Cerebellar cortex (tissue), 1 donor: ENCODE results near the gene CCDC27.
A peak's percentile ranks its signal among the peaks of the same experiment; 100 is the strongest.
"Not testable (repeated sequence)": the region's sequence is repeated elsewhere in the genome, so short reads cannot be mapped to it uniquely, and the experiment has no call there.

Experiments used
- DNase-seq: peaks from one replicate; pipeline ENCODE4 v3.0.0-alpha.2; 2015; ENCODE audit warnings: low spot score

Gene CCDC27

DNA sequence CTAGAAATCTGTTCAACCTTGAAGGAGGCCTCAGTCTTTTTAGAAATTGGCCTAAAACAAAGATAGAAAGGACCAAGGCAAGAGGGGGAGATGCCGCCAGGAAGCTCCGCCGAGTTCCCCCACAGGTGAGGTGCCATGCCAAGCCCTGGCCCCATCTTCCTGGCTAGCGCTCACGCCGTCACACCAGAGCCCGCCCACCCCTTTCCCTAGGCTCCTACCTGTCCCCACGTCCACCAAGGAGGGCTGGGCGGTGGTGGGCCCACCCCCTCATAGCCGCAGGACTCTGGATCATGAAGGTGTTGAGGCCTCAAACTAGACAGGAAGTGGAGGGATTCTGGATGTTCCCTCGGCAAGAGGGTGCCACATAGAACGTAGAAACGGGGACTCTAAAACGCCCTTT, 15.5 kb upstream of the CCDC27 start:
- DNase-seq, result no peak

DNA sequence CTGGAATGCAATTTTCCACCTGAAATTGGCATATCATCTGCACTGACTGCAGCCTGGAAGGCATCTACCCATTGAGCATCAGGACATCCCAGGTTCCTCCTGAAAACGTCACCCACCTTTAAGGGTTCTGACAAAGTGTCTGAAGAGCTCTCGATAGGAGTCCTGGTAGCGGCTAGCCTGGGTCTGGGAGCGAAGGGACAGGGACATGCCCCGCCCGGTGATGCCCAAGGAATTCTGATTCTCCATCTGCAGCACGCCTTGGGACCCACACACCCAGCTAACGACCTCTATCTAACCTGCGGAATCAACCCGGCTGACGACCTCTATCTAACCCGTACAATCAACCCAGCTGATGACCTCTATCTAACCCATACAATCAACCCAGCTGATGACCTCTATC, 13.3 kb upstream of the CCDC27 start:
- no peak for DNase-seq

DNA sequence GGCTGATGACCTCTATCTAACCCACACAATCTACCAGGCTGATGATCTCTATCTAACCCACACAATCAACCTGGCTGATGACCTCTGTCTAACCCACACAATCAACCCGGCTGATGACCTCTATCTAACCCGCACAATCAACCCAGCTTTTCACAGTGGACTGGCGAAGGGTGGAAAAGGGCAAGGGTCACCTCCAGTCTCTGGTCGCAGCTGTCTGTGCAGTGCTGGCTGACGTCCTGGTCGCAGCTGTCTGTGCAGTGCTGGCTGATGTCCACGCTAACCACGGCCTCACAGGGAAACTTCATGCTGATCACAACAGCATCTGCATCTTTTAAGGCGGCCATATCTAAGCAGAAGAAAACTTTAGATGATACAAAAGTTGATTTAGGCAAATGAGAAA, 12.2 kb upstream of the CCDC27 start:
- no peak for DNase-seq

DNA sequence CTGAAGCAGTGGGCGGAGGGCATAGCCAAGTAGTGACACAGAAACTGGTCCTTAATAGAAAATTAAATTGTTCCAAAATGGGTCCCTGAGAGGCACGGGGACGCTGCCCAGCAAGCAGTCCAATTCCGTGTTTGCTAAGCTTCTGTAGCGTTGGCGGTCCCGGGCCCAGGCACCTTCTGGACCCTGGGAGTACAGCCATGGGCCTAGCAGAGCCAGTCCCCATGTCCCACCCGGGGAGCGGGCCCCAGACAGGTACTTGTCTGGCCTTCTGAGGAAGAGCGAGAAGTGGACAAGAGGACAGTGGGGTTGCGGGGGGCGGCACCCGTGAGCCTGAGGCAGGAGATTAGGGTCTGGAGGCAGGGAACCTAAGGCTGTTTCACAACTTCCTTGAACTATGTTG, 11.5 kb upstream of the CCDC27 start:
- no peak for DNase-seq

DNA sequence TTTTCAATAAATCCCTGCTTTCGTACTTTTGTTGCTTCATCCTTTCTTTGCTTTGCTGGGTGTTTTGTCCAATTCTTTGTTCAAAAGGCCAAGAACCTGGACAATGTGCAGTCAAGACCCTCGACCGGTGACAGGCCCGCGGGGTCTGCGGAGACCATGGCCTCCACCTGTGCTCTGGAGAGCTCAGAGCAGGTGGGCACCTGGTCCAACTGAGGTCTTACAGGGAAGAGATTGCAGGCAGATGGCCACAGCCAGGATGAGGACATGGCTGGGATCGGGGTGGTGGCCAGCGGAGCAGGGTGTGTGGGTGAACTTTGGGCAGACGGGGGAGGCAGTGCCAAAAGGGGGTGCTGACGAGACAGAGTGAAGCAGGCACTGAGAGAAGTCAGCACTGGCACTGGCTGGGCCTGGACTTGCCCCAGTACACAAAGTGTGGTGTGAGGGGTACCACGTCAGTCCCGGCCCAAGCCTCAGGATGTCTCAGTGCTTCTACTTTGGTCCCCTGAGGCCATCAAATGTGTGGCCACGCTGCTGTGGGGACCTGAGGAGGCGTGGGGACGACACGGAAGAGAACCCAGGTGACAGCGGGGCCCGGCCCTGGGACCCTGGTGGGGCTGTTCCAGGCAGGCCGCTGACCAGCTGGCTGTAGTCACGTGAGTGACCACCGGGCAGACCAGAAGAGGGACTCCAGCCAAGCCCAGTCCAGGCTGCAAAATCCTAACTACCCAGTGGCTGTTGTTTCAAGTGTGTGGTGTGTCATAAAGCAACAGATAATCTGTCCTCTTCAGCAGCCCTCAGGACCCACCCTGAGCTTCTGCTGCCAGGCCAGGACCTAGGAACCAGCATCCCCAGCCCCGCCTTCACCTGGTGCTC, 10.4 kb upstream of the CCDC27 start:
- no peak for DNase-seq

DNA sequence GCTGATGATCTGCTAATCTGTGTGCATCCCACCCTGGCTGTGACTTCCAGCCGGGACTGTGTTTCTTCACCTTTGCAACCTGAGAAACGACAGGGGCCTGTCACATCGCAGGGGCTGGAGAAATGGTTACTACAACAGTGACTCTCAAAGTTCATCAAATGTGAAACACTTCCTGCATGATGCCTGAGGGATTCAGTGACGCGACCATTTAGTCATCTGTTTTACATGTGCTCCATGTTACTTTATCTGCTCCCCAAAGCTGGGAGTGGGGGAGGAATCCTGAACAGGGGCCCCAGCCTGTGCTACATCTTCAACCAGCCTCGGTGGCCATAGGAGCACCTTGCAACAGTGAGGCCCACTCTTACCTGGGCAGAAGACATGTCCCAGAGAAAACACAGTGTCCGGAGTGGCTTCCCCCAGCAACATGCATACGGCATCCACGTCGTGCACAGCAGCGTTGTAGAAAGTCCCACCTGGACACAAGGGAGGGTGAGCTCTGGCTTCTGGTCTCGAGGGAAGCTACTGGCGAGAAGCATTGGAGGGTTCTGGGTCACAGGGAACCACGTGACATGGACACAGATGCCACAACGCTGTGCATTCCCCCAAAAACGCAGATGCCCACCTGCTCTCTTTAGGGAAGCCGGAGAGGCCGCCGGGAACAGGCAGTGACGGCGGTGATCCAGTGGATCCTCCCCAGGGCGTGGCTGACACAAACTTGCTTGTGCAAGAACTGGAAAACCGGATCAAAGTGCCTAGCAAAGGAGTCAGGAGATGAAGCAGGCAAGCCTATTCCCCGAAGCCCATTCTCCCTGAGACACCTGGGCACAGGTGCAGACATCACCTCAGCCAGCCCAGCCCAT, 9.6 kb upstream of the CCDC27 start:
- DNase-seq, result no peak

DNA sequence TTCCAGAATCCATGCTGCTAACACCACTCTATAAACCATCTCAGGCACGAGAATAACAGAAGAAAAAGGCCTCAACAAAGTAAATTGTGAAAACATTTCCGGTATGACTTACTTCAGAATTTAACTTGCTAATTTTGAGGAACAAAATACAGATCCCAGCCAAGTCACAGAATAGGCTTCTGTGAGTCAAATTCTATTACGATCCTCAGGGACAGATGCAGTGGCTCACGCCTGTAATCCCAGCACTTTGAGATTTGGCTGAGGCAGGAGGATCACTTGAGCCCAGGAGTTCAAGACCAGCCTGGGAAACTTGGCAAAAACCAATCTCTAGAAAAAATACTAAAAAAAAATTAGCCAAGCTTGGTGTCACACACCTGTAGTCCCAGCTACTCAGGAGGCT, 8.8 kb upstream of the CCDC27 start:
- DNase-seq, result no peak

DNA sequence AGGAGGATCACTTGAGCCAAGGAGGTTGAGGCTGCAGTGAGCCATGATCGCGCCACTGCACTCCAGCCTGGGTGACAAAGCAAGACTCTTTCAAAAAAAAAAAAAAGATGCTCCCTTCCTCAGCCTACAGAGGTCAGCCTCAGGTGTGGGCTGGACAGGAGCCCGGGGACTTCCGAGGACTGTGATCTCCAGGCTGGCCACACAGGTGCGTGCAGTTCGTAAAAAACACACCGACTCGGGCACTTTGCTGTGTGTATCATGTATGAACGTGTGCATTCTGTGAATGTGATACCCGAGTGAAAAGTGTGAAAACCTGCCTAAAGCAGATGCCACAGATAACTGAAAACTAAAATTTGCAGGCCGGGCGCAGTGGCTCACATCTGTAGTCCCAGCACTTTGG, 8.4 kb upstream of the CCDC27 start:
- no peak for DNase-seq

DNA sequence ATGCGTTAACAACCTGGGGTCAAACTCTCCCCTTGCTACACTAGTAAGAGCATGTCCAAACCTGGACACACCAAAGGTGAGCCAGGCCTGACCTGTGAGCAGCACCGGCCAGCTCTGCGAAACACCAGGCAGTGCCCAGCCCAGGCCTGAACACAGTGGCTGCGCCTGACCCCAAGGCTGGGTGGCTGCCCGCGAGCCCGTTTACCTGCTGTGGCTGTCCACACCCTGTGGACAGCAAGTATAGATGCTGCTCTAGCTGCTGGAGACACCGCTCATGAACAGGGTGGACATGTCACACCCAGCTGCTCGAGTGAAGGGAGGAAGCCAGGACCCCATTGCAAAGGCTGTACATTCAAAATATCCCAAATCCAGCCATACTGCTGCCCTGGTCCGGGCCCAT, 7.6 kb upstream of the CCDC27 start:
- DNase-seq, result no peak

DNA sequence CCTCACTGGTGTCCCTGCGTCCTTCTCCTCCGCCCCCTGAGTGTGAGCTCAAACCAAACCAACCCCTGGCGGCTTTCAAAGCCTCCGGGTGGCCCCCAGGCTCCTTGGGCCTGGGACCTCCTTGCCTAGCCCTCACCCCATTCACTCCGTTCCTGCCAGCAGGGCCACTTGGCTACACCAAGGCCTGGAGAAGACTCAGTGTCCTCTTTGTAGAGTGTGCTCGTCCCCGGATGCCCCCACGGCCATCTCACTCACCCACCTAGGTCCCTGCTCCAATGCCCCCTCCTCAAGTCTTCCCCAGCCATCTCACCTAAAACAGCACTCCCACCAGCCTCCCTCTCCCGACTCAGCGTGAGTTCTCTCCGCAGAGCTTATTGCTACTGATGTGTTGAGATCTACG, 7.2 kb upstream of the CCDC27 start:
- DNase-seq, result no peak

DNA sequence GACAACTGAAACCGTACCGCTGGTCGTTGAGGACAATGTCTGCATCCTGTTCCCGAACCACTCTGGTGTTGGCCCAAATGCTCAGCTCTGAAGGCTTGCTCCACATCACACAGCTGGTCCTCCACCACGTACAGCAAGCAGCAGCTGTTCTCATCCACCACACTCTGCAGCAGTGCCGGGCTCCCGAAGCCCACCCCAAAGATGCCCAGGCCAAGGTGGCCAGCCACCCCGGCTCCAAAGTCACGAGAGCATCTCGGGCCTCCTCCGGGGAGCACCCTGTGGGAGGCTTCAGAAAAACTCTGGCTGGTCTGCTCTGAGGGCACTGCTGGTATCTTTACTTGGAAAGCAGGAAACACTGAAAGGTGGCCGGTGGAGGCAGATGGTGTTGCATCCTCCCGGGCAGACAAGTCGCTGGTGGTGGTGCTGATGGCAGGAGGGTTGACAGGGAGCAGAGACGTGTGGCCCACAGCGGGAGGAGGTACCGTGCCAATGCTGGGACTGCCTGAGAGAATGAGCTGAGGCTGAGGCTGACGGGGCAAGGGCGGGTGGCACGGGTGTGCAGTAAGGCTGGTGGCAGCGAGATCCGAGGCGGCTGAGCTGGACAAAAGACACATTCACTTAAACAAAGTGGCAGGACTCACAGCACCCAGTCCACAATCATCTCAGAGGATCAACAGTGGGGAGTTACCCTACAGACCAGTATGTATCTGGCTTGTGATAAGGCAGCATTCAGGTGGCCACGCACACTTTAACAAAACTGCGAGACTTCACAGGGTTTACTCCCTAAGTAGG, 6.5 kb upstream of the CCDC27 start:
- DNase-seq, result peak; percentile 79

DNA sequence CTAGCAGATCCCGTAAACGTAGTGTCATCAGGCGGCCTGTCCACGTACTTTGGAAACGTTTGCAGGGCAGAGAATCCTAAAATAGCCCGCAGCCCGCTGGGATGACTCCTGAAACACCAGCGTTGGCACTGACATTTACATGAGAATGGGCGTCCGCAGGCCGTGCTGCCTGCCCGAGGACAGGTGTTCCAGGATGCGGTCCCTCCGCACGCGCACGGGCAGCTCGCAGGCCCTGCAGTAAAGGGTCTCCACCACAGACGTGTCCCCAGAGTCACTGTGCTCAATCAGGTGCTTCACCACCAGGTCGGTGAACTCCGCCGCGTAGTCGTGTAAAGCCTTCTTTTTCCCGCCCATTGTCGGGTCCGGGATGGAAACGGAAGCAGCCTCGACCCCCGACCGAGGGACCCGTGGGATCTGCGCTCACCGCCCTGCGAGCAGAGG, 5.8 kb upstream of the CCDC27 start:
- peak; percentile 35 for DNase-seq

DNA sequence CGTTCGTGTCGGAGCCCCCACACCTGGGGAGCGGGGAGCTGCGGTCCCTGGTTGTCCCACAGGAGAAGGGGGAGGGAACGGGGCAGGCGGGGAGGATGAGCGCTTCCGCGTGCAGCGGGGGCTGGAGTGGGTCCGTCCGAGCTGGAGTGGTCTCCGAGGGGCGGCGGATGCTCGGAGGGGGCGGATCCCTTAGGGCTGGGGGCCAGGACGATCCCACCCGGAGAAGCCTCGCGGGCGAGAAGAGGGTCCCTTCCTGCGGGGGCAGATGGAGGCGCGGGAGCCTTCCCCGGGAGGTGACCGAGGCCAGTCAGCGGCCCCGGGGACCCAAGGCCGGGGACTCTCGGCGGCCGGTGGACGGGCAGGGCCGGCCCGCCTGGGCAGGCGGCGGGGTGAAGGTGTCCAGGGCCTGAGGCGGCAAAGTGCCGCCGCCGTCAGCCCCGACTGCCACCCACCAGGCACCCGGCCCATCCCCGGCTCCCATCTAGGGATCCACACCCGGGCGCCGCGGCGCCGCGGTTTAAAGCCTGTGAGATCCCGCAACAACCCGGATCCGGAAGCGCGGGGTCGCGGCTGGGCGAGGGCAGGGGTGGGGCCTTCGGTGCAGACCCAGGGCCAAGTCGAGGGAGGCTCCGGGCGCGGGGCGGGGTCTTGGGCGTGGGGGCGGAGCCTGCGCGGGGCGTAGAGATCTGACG, 5.3 kb upstream of the CCDC27 start:
- peak; percentile 89 for DNase-seq

DNA sequence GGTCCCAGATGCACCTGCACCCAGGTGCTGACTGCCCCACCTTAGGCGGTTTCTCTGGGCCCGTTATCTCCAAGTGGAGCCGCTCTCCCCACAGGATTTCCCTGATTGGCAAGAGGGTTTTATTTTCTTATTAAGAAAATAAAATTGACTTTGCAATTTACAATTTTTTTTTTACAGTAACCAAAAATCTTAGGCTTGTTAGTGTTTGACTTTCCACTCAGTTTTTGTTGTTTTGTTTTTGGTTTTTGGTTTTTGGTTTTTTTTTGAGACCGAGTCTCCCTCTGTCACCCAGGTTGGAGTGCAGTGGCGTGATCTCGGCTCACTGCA, 4.8 kb upstream of the CCDC27 start:
- DNase-seq, result no peak

DNA sequence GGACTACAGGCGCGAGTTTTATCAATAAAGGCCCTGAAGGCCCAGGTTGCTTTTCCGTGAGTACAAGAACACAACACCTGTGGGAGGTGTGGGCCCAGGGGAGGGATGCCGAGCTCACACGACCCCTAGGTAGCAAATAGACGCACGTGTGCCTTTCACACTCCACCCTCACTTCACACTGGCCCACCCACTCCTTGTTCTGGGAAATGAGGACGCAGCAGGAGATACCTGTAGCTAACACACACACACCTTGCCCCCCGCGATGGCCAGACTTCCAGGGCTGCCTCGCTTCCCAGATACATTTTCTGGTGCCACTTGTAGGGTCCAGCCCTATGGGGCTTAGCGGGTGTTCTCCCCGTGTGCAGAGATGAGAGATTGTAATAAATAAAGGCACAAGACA, 4.3 kb upstream of the CCDC27 start:
- no peak for DNase-seq

DNA sequence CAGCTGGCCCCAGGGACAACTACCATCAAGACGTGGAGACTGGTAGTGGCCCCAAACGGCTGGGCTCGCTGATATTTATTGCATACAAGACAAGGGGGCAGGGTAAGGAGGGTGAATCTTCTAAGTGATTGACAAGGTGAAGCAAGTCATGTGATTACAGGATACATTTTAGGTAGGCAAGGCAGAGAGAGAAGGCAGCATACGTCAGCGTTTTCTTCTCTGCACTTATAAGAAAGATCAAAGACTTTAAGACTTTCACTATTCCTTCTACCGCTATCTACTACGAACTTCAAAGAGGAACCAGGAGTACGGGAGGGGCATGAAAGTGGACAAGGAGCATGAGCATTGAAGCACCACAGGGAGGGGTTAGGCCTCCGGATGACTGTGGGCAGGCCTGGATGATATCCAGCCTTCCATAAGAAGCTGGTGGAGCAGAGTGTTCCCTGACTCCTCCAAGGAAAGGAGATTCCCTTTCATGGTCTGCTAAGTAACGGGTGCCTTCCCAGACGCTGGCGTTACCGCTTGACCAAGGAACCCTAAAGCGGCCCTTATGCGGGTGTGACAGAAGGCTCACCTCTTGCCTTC, 3.8 kb upstream of the CCDC27 start:
- DNase-seq, result not testable (repeated sequence)

DNA sequence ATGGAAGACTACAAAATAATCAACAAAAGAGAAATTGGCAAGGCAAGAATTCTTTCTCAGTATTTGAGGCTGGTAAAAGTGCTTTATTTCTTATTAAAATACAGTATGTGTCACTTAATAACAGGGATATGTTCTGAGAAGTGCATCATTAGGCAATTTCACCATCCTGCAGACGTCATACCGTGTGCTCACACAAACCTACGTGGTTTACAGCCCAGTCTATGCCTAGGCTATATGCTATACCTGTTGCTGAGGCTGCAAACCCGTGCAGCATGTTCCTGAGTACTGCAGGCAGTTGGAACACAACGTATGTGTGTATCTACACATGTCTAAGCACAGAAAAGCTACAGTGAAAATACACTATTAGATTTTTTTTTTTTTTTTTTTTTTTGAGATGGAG, 2.7 kb upstream of the CCDC27 start:
- DNase-seq, result no peak

DNA sequence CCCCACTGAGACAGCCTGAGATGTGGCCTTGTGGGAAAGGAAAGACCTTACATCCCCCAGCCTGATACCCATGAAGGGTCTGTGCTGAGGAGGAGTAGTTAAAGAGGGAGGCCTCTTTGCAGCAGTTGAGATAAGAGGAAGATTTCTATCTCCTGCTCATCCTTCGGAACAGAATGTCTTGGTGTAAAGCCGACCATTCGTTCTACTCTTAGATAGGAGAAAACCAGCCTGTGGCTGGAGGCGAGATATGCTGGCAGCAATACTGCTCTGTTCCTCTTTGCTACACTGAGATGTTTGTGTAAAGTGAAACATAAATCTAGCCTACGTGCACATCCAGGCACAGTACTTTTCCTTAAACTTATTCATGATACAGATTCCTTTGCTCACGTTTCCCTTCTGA, 1.5 kb upstream of the CCDC27 start:
- DNase-seq, result no peak

DNA sequence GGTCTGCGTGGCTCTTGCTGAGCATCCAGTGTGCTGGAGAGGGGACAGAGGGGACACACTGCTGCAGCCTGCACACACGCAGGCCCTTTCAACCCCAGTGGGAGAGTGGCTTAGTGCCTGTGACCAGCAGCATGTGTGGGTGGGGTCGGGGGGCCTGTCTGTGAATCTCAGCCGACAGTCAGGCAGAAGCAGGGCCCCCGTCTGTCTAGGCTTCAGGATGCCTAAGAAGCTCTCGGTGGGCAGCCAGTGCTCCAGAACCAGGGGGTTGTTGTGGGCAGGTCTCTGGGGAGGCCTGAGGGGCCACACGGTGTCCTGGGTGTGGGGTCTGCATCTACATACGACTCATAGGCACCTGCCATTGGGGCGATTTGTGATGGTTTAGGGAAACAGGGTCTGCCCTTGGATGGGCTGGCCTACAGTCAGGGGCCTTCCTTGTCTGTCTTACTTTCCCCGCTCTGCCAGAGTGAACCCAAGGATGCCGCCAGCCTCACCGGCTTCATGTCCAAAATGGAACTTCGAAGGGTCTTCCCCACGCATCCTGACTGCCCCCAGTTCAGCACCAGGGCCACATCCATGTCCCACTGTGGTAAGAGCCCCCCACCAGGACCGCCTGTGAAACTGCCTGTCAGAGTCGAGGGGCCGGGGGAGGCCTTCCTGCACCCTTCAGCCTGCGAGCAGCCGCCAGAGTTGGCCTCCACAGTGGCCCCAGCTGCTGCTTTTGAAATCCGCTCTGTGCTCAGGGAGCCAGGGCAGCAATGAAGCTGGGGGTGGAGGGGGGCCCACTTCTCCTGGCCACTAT, 1.6 kb downstream of the CCDC27 start:
- no peak for DNase-seq

DNA sequence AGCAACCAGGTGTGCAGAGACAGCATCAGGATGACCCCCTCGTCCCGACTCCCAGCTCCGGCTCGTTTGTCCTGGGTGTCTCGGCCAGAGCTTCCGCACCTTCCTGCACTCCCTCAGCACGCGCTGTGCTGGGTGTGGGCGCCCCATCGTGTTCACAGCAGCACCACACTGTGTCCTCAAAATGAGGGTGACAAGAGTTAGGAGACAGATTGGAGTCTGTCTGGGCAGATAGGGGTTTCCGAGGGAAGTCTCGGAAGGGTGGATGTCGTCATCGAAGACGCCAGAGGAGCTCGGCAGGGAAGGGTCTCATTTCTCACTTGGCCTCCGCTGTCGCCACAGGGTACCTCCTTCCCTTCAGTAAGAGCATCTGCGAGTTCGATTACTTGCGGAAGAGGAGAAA, 4.1 kb downstream of the CCDC27 start:
- no peak for DNase-seq

DNA sequence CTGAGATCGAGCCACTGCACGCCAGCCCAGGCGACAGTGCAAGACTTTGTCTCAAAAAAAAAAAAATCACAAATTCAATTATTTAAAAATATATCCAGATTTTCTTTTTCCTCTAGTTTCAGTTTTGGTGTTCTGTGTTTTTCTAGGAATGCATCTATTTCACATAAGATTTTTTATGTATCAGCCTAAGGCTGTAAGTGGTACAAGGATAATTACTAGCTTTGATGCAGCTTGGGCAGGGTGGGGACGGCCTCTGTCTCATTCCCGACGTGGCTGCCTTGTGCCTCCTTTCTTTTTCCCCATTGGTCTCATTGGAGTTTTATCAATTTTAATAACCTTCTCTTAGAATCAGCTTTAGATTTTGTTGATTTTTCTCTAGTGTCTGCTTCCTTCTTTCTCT, 6.9 kb downstream of the CCDC27 start:
- no peak for DNase-seq
